ENCODE results near the gene TAS2R31. TPM values are rescaled to one million over a fixed set of nuclear protein-coding genes. Genes with fewer than 3 reads are reported as not detected.

The TAS2R31 gene
- polyA plus RNA-seq (2013), result 2.5 TPM

- Histone ChIP-seq H3K9me3 (ENCODE audit: control extremely low read depth in 1 of 5, control insufficient read depth in 4 of 5, insufficient read depth in 2 of 5, low read depth in 1 of 5, low read length in 4 of 5) (peaks cover 0 to 6% (median 0%) of the 10 kb centered on the region in 5 experiments), H3K27ac (ENCODE audit: insufficient read depth in 1 of 2, low read depth in 1 of 2, low read length in 2 of 2, poor library complexity in 1 of 2, severe bottlenecking in 2 of 2) (no peak within 1 kb of the TSS), H3K4me1 (ENCODE audit: control extremely low read depth in 1 of 4, control insufficient read depth in 4 of 4, insufficient read depth in 4 of 4, low read length in 3 of 4) (no peaks in the 10 kb centered on the region), H3K36me3 (ENCODE audit: control insufficient read depth in 4 of 4, insufficient read depth in 4 of 4, low read length in 3 of 4) (peaks cover 6 to 18% (median 8%) of the 10 kb centered on the region in 4 experiments), H3K4me3 (ENCODE audit: control insufficient read depth in 1 of 7, extremely low read depth in 1 of 7, insufficient read depth in 4 of 7, low read depth in 2 of 7, low read length in 6 of 7) (no peak within 1 kb of the TSS), H3K27me3 (replicated peaks in 2 of 5; ENCODE audit: control insufficient read depth in 4 of 5, insufficient read depth in 5 of 5, low read length in 4 of 5) (no peaks in the 10 kb centered on the region)
- POLR2A ChIA-PET, result no interaction called here
- CTCF ChIA-PET, result no interaction called here
- DNase-seq, result no peak
- 90% methylated on average over 6 of the region's 6 CpGs for WGBS (ENCODE audit: insufficient coverage)
Measured at GRCh38 chr12:11031307-11031706, at the start of gene TAS2R31. Gene TAS2R31 (minus strand): TSS chr12:11031407. CDS start chr12:11031335, 72 bp downstream.

- no CpG with 5 or more reads among the region's 1 CpG for WGBS (ENCODE audit: insufficient coverage)
Measured at GRCh38 chr12:11078246-11078645, 47.0 kb upstream of the TAS2R31 start.

GRCh38 chr12:11075642-11076041 is 44.4 kb upstream of the TAS2R31 start:
- Histone ChIP-seq H3K27ac (ENCODE audit: insufficient read depth in 1 of 2, low read depth in 1 of 2, low read length in 2 of 2, poor library complexity in 1 of 2, severe bottlenecking in 2 of 2) (no peak overlapping the region), H3K27me3 (replicated peaks in 2 of 5; ENCODE audit: control insufficient read depth in 4 of 5, insufficient read depth in 5 of 5, low read length in 4 of 5) (no peaks in the 10 kb centered on the region), H3K4me3 (ENCODE audit: control insufficient read depth in 1 of 7, extremely low read depth in 1 of 7, insufficient read depth in 4 of 7, low read depth in 2 of 7, low read length in 6 of 7) (no peak overlapping the region), H3K36me3 (ENCODE audit: control insufficient read depth in 4 of 4, insufficient read depth in 4 of 4, low read length in 3 of 4) (peaks cover 0 to 10% (median 0%) of the 10 kb centered on the region in 4 experiments), H3K4me1 (ENCODE audit: control extremely low read depth in 1 of 4, control insufficient read depth in 4 of 4, insufficient read depth in 4 of 4, low read length in 3 of 4) (no peaks in the 10 kb centered on the region), H3K9me3 (ENCODE audit: control extremely low read depth in 1 of 5, control insufficient read depth in 4 of 5, insufficient read depth in 2 of 5, low read depth in 1 of 5, low read length in 4 of 5) (peaks cover 0 to 6% (median 0%) of the 10 kb centered on the region in 5 experiments)
- ChIA-PET CTCF (no interaction called here), POLR2A (no interaction called here)
- WGBS (ENCODE audit: insufficient coverage), result no CpG with 5 or more reads among the region's 3 CpGs
- DNase-seq, result no peak

More at GRCh38 chr12:11078246-11078645, 47.0 kb upstream of the TAS2R31 start:
- CTCF ChIA-PET, result no interaction called here
- no peak overlapping the region for H3K4me3 ChIP-seq (ENCODE audit: control insufficient read depth in 1 of 7, extremely low read depth in 1 of 7, insufficient read depth in 4 of 7, low read depth in 2 of 7, low read length in 6 of 7)
- peaks cover 0 to 9% (median 6%) of the 10 kb centered on the region in 5 experiments for H3K9me3 ChIP-seq (ENCODE audit: control extremely low read depth in 1 of 5, control insufficient read depth in 4 of 5, insufficient read depth in 2 of 5, low read depth in 1 of 5, low read length in 4 of 5)
- H3K36me3 ChIP-seq (ENCODE audit: control insufficient read depth in 4 of 4, insufficient read depth in 4 of 4, low read length in 3 of 4), result no peaks in the 10 kb centered on the region
- no peaks in the 10 kb centered on the region for H3K27me3 ChIP-seq (replicated peaks in 2 of 5; ENCODE audit: control insufficient read depth in 4 of 5, insufficient read depth in 5 of 5, low read length in 4 of 5)
- H3K4me1 ChIP-seq (ENCODE audit: control extremely low read depth in 1 of 4, control insufficient read depth in 4 of 4, insufficient read depth in 4 of 4, low read length in 3 of 4), result no peaks in the 10 kb centered on the region
- no peak for DNase-seq
- POLR2A ChIA-PET, result no interaction called here
- no peak overlapping the region for H3K27ac ChIP-seq (ENCODE audit: insufficient read depth in 1 of 2, low read depth in 1 of 2, low read length in 2 of 2, poor library complexity in 1 of 2, severe bottlenecking in 2 of 2)

GRCh38 chr12:11071414-11071813 is 40.2 kb upstream of the TAS2R31 start:
- POLR2A ChIA-PET, result no interaction called here
- H3K27ac ChIP-seq (ENCODE audit: insufficient read depth in 1 of 2, low read depth in 1 of 2, low read length in 2 of 2, poor library complexity in 1 of 2, severe bottlenecking in 2 of 2), result no peak overlapping the region

GRCh38 chr12:11070999-11071398 is 39.8 kb upstream of the TAS2R31 start:
- 67% methylated on average over 1 of the region's 1 CpG for WGBS (ENCODE audit: insufficient coverage)
- H3K9me3 ChIP-seq (ENCODE audit: control extremely low read depth in 1 of 5, control insufficient read depth in 4 of 5, insufficient read depth in 2 of 5, low read depth in 1 of 5, low read length in 4 of 5), result peaks cover 0 to 4% (median 0%) of the 10 kb centered on the region in 5 experiments
- POLR2A ChIA-PET, result no interaction called here
- no peaks in the 10 kb centered on the region for H3K27me3 ChIP-seq (replicated peaks in 2 of 5; ENCODE audit: control insufficient read depth in 4 of 5, insufficient read depth in 5 of 5, low read length in 4 of 5)
- H3K27ac ChIP-seq (ENCODE audit: insufficient read depth in 1 of 2, low read depth in 1 of 2, low read length in 2 of 2, poor library complexity in 1 of 2, severe bottlenecking in 2 of 2), result no peak overlapping the region
- peaks cover 0 to 10% (median 0%) of the 10 kb centered on the region in 4 experiments for H3K36me3 ChIP-seq (ENCODE audit: control insufficient read depth in 4 of 4, insufficient read depth in 4 of 4, low read length in 3 of 4)
- no peak overlapping the region for H3K4me3 ChIP-seq (ENCODE audit: control insufficient read depth in 1 of 7, extremely low read depth in 1 of 7, insufficient read depth in 4 of 7, low read depth in 2 of 7, low read length in 6 of 7)
- no peaks in the 10 kb centered on the region for H3K4me1 ChIP-seq (ENCODE audit: control extremely low read depth in 1 of 4, control insufficient read depth in 4 of 4, insufficient read depth in 4 of 4, low read length in 3 of 4)
- DNase-seq, result no peak
- CTCF ChIA-PET, result no interaction called here

More at GRCh38 chr12:11071414-11071813, 40.2 kb upstream of the TAS2R31 start:
- Histone ChIP-seq H3K9me3 (ENCODE audit: control extremely low read depth in 1 of 5, control insufficient read depth in 4 of 5, insufficient read depth in 2 of 5, low read depth in 1 of 5, low read length in 4 of 5) (peaks cover 0 to 4% (median 0%) of the 10 kb centered on the region in 5 experiments), H3K4me3 (ENCODE audit: control insufficient read depth in 1 of 7, extremely low read depth in 1 of 7, insufficient read depth in 4 of 7, low read depth in 2 of 7, low read length in 6 of 7) (no peak overlapping the region), H3K4me1 (ENCODE audit: control extremely low read depth in 1 of 4, control insufficient read depth in 4 of 4, insufficient read depth in 4 of 4, low read length in 3 of 4) (no peaks in the 10 kb centered on the region), H3K27me3 (replicated peaks in 2 of 5; ENCODE audit: control insufficient read depth in 4 of 5, insufficient read depth in 5 of 5, low read length in 4 of 5) (no peaks in the 10 kb centered on the region), H3K36me3 (ENCODE audit: control insufficient read depth in 4 of 4, insufficient read depth in 4 of 4, low read length in 3 of 4) (peaks cover 0 to 10% (median 0%) of the 10 kb centered on the region in 4 experiments)
- CTCF ChIA-PET, result no interaction called here
- no peak for DNase-seq
- 65% methylated on average over 4 of the region's 4 CpGs for WGBS (ENCODE audit: insufficient coverage)

- 96% methylated on average over 3 of the region's 5 CpGs for WGBS (ENCODE audit: insufficient coverage)
- CTCF ChIA-PET, result no interaction called here
- H3K4me3 ChIP-seq (ENCODE audit: control insufficient read depth in 1 of 7, extremely low read depth in 1 of 7, insufficient read depth in 4 of 7, low read depth in 2 of 7, low read length in 6 of 7), result no peak overlapping the region
- H3K36me3 ChIP-seq (ENCODE audit: control insufficient read depth in 4 of 4, insufficient read depth in 4 of 4, low read length in 3 of 4), result peaks cover 0 to 10% (median 0%) of the 10 kb centered on the region in 4 experiments
- POLR2A ChIA-PET, result no interaction called here
- peaks cover 0 to 4% (median 0%) of the 10 kb centered on the region in 5 experiments for H3K9me3 ChIP-seq (ENCODE audit: control extremely low read depth in 1 of 5, control insufficient read depth in 4 of 5, insufficient read depth in 2 of 5, low read depth in 1 of 5, low read length in 4 of 5)
- no peak overlapping the region for H3K27ac ChIP-seq (ENCODE audit: insufficient read depth in 1 of 2, low read depth in 1 of 2, low read length in 2 of 2, poor library complexity in 1 of 2, severe bottlenecking in 2 of 2)
- DNase-seq, result no peak
- no peaks in the 10 kb centered on the region for H3K4me1 ChIP-seq (ENCODE audit: control extremely low read depth in 1 of 4, control insufficient read depth in 4 of 4, insufficient read depth in 4 of 4, low read length in 3 of 4)
- no peaks in the 10 kb centered on the region for H3K27me3 ChIP-seq (replicated peaks in 2 of 5; ENCODE audit: control insufficient read depth in 4 of 5, insufficient read depth in 5 of 5, low read length in 4 of 5)
Measured at GRCh38 chr12:11069854-11070365, 38.7 kb upstream of the TAS2R31 start.

- WGBS (ENCODE audit: insufficient coverage), result 90% methylated on average over 2 of the region's 2 CpGs
- no peak for DNase-seq
- H3K4me3 ChIP-seq (ENCODE audit: control insufficient read depth in 1 of 7, extremely low read depth in 1 of 7, insufficient read depth in 4 of 7, low read depth in 2 of 7, low read length in 6 of 7), result no peak overlapping the region
- H3K27ac ChIP-seq (ENCODE audit: insufficient read depth in 1 of 2, low read depth in 1 of 2, low read length in 2 of 2, poor library complexity in 1 of 2, severe bottlenecking in 2 of 2), result no peak overlapping the region
- H3K27me3 ChIP-seq (replicated peaks in 2 of 5; ENCODE audit: control insufficient read depth in 4 of 5, insufficient read depth in 5 of 5, low read length in 4 of 5), result no peaks in the 10 kb centered on the region
- no peaks in the 10 kb centered on the region for H3K4me1 ChIP-seq (ENCODE audit: control extremely low read depth in 1 of 4, control insufficient read depth in 4 of 4, insufficient read depth in 4 of 4, low read length in 3 of 4)
- ChIA-PET CTCF (no interaction called here), POLR2A (no interaction called here)
- peaks cover 0 to 10% (median 2%) of the 10 kb centered on the region in 4 experiments for H3K36me3 ChIP-seq (ENCODE audit: control insufficient read depth in 4 of 4, insufficient read depth in 4 of 4, low read length in 3 of 4)
- H3K9me3 ChIP-seq (ENCODE audit: control extremely low read depth in 1 of 5, control insufficient read depth in 4 of 5, insufficient read depth in 2 of 5, low read depth in 1 of 5, low read length in 4 of 5), result peaks cover 0 to 4% (median 0%) of the 10 kb centered on the region in 5 experiments
Measured at GRCh38 chr12:11067514-11067913, 36.3 kb upstream of the TAS2R31 start.
